HepG2 (cell line): Measurements from ENCODE around the gene CDK2AP2. TPM values are rescaled to one million over a fixed set of nuclear protein-coding genes. Genes with fewer than 3 reads are reported as not detected.

Source experiments
- AHR ChIP-seq: IDR thresholded peaks from 2 replicates; pipeline ENCODE4 v1.6.1; 2018; ENCODE audit warnings: missing genetic modification reagents, missing compliant biosample characterization
- ARID4A ChIP-seq: sonication (generic); formaldehyde crosslinking; IDR thresholded peaks from 2 replicates; pipeline ENCODE4 v1.5.0; 2020; ENCODE audit warnings: mild to moderate bottlenecking, missing genetic modification reagents, borderline replicate concordance
- HNF4A ChIP-seq: sonication (generic); formaldehyde crosslinking; IDR thresholded peaks from 2 replicates; pipeline ENCODE4 v1.4.0; 2020; ENCODE audit warnings: missing genetic modification reagents
- LRRFIP1 ChIP-seq: sonication (generic); formaldehyde crosslinking; conservative IDR thresholded peaks from 2 replicates; pipeline ENCODE4 v1.4.0; 2020; ENCODE audit warnings: missing genetic modification reagents
- MXD3 ChIP-seq: IDR thresholded peaks from 2 replicates; pipeline ENCODE4 v1.6.1; 2016; ENCODE audit warnings: mild to moderate bottlenecking, missing biosample characterization, missing genetic modification reagents
- NFYC ChIP-seq: IDR thresholded peaks from 2 replicates; pipeline ENCODE4 v1.6.1; 2016; ENCODE audit warnings: missing genetic modification reagents, missing compliant biosample characterization
- PHF21A ChIP-seq: sonication (generic); formaldehyde crosslinking; IDR thresholded peaks from 2 replicates; pipeline ENCODE4 v1.5.0; 2020; ENCODE audit warnings: mild to moderate bottlenecking, missing genetic modification reagents
- ZC3H4 ChIP-seq: sonication (generic); formaldehyde crosslinking; IDR thresholded peaks from 2 replicates; pipeline ENCODE4 v1.4.0; 2020; ENCODE audit warnings: missing genetic modification reagents, borderline replicate concordance
- ZKSCAN5 ChIP-seq: sonication (generic); formaldehyde crosslinking; IDR thresholded peaks from 2 replicates; pipeline ENCODE4 v1.5.1; 2020; ENCODE audit warnings: mild to moderate bottlenecking, missing genetic modification reagents
- ZNF136 ChIP-seq: sonication (generic); formaldehyde crosslinking; IDR thresholded peaks from 2 replicates; pipeline ENCODE4 v1.8.1; 2022; ENCODE audit warnings: low read depth, mild to moderate bottlenecking, moderate library complexity, missing genetic modification reagents
- ZNF558 ChIP-seq: sonication (generic); formaldehyde crosslinking; IDR thresholded peaks from 2 replicates; pipeline ENCODE4 v1.9.0; 2022; ENCODE audit warnings: mild to moderate bottlenecking, missing genetic modification reagents, borderline replicate concordance
- ZNF646 ChIP-seq: sonication (generic); formaldehyde crosslinking; IDR thresholded peaks from 2 replicates; pipeline ENCODE4 v1.9.0; 2021; ENCODE audit warnings: mild to moderate bottlenecking, missing genetic modification reagents
- polyA plus RNA-seq, 8 experiments: library from polyadenylated mRNA; depleted of rRNA in 3 of 8; stranded (reverse) in 7 of 8; unstranded in 1 of 8; fragments of >200 nt; fragmentation: Illumina TruSeq in 4 of 8; extraction: Trizol in 4 of 8; gene quantifications; 2 replicates each; pipeline versions ENCODE4 v1.2.1 to v1.2.3, GENCODE V29; 2011 to 2016; ENCODE audit warnings: low read depth in 4 of 8, missing spikeins in 1 of 8, mixed read lengths in 1 of 8; ENCODE audit not compliant: insufficient read depth in 1 of 8
- total RNA-seq, 5 experiments: library from RNA; depleted of rRNA; stranded (reverse); fragments of >200 nt; fragmentation: Illumina TruSeq; extraction: Trizol; gene quantifications; 2 replicates each; pipeline ENCODE4 v1.2.3, GENCODE V29; 2016; ENCODE audit warnings: low read depth in 1 of 5

The CDK2AP2 gene
- total and polyA plus RNA-seq, 2 of the 13 experiments (the other 11 are each of a cell fraction or from before 2014, with no cell fraction given), result 15.0 to 23.2 TPM

GRCh38 chr11:67482827-67483798 is 24.8 kb downstream of the CDK2AP2 start, which contains the start of gene AIP (continued):
- peak; percentile 80; the same call in 1 of the 2 replicates for TF ChIP-seq LRRFIP1 (CRISPR knock-in tag)
- peak; percentile 95; the same call in 1 of the 2 replicates for TF ChIP-seq ZNF558 (CRISPR knock-in tag)
- TF ChIP-seq ARID4A (CRISPR knock-in tag), result peak; percentile 75; the same call in 1 of the 2 replicates
- TF ChIP-seq HNF4A (CRISPR knock-in tag), result peak; percentile 58; the same call in 1 of the 2 replicates
- TF ChIP-seq NFYC (CRISPR knock-in tag), result peak; percentile 79; the same call in 1 of the 2 replicates
- TF ChIP-seq PHF21A, result no peak
- peak; percentile 97 for TF ChIP-seq MXD3 (CRISPR knock-in tag)
- TF ChIP-seq ZNF646 (CRISPR knock-in tag), result no peak
- TF ChIP-seq ZKSCAN5 (CRISPR knock-in tag), result peak; percentile 31; the same call in 1 of the 2 replicates
- TF ChIP-seq ZNF136 (CRISPR knock-in tag), result peak; percentile 81; the same call in 1 of the 2 replicates
- no peak for TF ChIP-seq ZC3H4 (CRISPR knock-in tag)
- TF ChIP-seq AHR (CRISPR knock-in tag), result peak; percentile 97
